DLD1 (cell line): ENCODE measurements around the gene SLC35F6.
"Not testable (repeated sequence)": the region's sequence is repeated elsewhere in the genome, so short reads cannot be mapped to it uniquely, and the experiment has no call there.

Source experiments
- in situ Hi-C: cut with HindIII; loops from 2 replicates; pipeline ENCODE4 v1.10.0; 2017; ENCODE audit warnings: low sequenced_read_pairs

SLC35F6 gene

GRCh38 chr2:26780203-26780760, 16.2 kb downstream of the SLC35F6 start:
- in situ Hi-C loops = no loop called here

DNA sequence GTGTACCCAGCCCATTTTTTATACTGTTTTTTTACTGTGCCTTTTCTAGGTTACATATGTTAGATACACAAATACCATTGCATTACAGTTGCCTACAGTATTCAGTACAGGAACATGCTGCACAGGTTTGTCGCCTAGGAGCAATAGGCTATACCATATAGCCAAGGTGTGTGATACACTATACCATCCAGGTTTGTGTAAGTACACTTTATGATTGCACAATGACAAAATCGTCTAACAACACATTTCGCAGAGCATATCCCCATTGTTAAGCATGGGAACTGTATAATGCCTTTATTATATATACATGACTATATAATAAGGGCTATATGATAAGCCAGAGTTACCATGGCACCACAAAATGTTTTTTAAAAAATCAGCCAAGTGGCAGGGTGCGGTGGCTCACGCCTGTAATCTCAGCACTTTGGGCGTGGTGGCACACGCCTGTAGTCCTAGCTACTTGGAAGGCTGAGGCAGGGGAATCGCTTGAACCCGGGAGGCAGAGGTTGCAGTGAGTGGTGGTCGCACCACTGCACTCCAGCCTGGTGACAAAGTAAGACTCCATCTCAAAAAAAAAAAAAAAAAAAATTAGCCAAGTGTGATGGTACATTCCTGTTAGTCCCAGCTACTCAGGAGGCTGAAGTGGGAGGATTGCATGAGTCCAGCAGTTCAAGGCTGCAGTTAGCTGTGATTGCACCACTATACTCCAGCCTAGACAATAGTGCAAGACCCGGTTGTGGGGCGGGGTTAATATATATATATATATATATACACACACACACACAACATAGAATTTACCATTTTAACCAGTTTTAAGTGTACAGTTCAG, 19.0 kb downstream of the SLC35F6 start:
- in situ Hi-C loops = no loop called here

- in situ Hi-C loops = no loop called here
Observed at GRCh38 chr2:26784570-26785234, 20.6 kb downstream of the SLC35F6 start.

DNA sequence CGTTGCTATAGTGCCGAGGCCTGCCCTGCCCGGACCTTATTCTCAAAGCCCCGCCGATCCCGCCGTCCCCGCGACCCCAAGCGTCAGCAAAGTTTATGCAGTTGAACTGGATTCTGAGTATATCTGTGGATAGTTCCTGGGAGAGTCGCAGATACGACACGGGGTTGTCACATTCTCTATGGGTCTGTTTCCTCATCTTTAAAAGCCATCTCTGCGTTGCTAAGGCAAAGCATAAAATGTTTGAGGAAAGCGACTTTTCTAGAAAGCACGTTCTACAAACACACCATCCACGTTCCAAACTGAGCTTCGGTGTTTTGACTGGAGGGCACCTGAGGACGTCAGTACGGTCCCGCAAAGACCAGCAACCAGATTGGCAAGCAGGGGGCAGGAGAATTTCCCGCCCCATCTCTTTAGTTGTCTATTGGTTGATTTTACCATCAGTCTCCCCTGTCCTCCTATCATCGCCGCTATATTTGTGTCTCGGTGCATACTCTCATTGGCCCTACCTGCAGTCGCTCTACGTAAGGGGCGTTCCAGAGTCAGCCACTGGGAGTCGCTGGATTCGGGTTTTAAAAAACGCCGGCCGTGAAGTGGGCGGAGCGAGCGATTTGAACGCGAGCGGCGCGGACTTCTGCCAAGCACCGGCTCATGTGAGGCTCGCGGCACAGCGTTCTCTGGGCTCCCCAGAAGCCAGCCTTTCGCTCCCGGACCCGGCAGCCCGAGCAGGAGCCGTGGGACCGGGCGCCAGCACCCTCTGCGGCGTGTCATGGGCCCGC, 21.5 kb downstream of the SLC35F6 start, which contains the start of gene CENPA:
CENPA (plus strand) TSS at position 626 of the 776 bp plus-strand sequence; CDS start at position 767, 141 bp downstream.
- in situ Hi-C loops = no loop called here

- in situ Hi-C loops = no loop called here
Observed at GRCh38 chr2:26786207-26787028, 22.3 kb downstream of the SLC35F6 start.

DNA sequence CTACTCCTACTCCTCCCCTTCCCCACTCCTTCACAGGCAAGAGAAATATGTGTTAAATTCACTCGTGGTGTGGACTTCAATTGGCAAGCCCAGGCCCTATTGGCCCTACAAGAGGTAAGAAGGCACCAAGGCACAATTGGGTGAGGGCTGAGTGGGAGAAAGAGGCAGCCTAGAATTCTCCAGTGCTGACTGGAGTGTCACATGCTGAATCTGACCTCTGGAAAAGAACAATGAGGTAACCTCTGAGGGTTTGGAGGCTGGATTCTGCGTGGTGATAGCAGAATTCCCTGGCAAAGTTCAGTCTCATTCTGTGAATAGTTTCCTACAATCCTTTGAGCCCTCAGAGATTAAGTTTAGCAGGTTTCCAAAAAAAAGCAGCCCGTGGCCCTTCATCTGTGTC, 28.6 kb downstream of the SLC35F6 start:
- in situ Hi-C loops = no loop called here

- in situ Hi-C loops = no loop called here
Observed at GRCh38 chr2:26793518-26793917, 29.4 kb downstream of the SLC35F6 start.

DNA sequence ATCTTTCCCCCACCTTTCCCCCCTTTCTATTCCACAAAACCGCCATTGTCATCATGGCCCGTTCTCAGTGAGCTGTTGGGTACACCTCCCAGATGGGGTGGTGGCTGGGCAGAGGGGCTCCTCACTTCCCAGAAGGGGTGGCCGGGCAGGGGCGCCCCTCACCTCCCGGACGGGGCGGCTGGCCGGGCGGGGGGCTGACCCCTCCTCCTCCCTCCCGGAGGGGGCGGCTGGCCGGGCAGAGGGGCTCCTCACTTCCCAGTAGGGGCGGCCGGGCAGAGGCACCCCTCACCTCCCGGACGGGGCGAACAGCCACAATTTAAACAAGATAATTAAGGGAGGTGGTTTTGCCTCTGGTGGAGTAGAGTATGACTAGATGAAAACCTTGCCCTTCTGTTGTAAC, 31.1 kb downstream of the SLC35F6 start:
- in situ Hi-C loops = not testable (repeated sequence)

DNA sequence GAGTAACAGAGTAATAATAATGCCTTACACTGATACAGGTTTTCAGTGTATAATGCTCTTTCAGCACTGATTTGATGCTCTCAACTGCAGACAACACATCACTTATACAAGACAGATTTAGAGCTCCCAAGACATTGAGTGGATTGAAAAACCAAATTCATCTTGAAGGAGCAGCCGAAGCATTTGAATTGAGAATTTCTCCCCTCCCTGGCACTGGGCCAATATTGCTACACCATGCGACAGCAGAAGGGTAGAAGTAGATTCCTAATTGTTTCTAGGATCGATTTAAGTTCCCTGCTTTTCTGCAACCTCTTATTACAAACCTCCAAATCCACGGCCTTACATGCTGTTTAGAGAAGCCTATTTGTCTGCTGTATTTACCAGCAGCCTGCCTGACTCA, 37.2 kb downstream of the SLC35F6 start:
- in situ Hi-C loops = no loop called here

GRCh38 chr2:26801796-26802195, 37.7 kb downstream of the SLC35F6 start:
- in situ Hi-C loops = no loop called here

DNA sequence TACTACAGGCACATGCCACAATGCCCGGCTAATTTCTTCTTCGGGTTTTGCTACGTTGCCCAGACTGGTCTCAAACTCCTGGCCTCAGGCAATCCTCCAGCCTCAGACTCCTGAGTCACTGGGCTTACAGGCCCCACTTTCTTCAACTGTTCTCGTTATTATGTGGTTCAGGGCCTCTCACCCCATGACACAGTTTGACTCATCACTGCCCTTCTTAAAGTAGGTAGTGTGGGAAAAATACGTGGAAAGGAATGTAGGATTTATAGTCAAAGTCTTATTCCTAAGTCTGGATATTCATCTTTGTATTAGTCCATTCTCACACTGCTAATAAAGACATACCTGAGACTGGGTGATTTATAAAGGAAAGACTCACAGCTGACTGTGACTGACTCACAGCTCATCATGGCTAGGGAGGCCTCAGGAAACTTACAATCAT, 41.2 kb downstream of the SLC35F6 start:
- in situ Hi-C loops = no loop called here

GRCh38 chr2:26807788-26808460, 43.8 kb downstream of the SLC35F6 start:
- in situ Hi-C loops = no loop called here

GRCh38 chr2:26809211-26809610, 45.1 kb downstream of the SLC35F6 start:
- in situ Hi-C loops = no loop called here

DNA sequence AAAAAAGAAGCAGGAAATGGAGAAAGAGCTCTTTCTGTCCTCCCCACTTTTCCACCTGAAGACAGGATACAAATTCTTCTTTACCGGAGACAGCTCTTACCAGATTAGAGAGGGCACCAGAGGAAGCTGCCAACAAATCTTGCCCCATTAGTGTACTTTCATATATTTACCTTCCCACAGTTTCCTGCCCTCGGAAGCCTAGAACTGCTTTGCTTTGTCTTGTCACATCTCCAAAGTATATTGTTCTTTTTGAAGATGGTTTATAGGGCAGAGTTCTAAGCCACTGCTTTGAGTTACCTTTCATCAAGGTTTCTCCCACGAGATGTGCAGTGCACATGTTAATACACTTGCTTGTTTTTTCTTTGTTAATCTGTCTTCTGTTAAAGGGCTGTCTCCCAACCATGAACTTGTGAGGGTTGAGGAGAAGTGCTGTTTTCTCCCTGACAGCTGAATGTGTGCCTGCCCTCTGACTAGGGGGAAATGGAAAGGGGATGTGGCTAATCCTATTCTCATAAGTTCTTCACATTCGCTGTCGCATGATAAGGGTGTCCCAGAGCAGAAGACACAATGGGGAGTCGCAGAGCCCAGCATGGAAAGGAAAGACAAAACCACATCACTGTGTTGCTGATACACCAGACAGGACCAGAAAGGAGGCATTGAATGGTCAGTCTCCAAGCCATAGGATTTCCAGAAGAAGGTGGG, 45.9 kb downstream of the SLC35F6 start:
- in situ Hi-C loops = no loop called here

GRCh38 chr2:26811261-26811660, 47.2 kb downstream of the SLC35F6 start:
- in situ Hi-C loops = no loop called here

DNA sequence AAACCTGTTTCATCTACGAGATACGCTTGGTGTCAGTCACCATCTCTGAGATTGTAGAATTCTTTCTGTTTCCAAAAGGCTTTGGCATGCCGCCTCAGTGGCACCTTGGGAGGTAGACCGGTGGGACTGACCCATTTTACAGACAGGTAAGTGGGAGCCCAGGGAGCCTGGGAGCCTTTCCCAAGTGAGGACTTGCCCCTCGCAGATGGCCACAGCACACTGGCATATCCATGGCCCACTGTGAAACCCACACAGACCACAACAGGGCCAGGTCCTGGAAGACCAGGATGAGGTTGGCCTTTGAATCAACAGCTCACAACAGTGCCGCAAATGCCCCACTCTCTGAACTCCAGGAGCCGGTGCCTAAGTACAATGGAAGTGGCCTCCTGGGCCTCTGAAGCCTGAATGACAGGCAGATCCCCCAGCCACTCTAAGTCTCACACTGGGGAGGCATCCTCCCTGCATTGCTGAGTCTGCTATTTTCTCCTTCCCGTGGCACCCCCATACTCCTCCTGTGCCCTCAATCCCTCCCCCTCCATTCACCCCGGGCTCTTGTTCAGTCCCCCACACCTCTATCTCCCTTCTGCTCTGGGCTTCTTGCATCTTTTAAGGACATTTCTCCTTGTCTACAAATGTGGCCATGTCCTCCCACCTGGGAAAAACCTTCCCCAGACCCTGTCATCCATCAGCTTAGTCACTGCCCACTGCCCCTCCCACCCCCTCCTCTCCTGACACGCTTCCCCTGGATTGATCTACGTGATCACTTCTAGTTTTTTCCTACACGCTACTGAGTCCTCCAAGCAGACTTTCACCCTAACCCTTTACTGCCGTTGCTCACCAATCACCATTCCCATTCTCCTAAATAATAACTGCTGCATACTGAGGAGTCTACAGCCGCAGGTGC, 48.0 kb downstream of the SLC35F6 start:
- in situ Hi-C loops = no loop called here

DNA sequence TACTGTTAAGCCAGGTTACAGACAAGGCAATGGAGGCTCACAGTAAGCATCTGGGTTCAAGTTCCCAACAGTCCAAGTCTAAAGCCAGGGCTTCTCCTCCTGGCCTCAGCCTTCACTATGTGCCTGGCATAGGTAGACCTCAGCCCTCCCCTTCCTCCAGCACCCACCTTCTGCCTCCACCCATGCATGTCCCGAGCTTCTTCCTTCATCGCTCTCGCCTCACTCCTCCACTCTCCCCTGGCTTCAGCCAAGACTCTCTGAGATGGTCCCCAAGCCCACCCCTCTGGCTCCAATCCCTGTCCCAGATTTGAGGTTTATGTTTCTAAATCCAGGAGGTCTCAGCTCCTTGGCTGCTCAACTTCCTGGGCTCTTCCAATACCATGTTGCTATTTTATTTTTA, 48.6 kb downstream of the SLC35F6 start:
- in situ Hi-C loops = no loop called here
